Measurements from ENCODE around the gene PITPNM1. TPM values are rescaled to one million over a fixed set of nuclear protein-coding genes. Genes with fewer than 3 reads are reported as not detected.
"Not testable (repeated sequence)": the region's sequence is repeated elsewhere in the genome, so short reads cannot be mapped to it uniquely, and the experiment has no call there.

PITPNM1 gene
- polyA plus RNA-seq (2013, experiment 1 of 2): 37.9 TPM
- 33.5 TPM for polyA plus RNA-seq (2013, experiment 2 of 2)

DNA sequence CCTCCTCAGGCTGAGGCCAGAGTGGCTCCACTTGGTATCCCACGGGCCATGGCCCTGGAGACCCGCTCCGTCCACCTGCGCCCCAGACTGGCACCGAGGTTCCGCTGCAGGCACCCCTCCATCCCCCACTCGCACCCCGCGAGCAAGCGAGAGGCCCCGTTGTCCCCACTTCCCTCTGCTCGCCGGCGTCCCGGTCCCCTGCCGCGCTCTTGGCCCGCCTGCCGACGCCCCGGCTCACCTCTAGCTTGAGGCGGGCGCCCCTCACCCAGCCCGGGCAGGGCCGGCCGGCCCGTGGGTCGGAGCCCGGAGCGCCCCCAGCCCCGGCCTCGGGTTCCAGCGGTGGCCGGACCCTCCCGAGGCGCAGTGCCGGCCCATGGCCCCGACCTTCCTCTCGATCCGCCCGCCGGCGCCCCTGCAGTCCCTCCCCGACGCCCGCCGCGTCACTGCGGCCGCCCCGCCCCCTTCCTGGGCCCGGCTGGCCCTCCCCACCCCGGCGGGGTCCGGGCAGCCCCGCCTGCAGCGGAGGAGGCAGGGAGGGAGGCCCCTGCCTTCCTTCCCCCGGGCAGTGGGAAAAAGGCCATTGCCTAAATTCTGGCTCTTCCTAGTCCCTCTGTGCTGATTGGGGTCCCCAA, at the start of gene PITPNM1:
Gene PITPNM1 (minus strand): TSS at position 414 of the 632 bp plus-strand sequence. CDS start 1,183 bp downstream, outside the sequence.
- Histone ChIP-seq H3K36me3 (ENCODE audit: control insufficient read depth in 1 of 2, insufficient read depth in 2 of 2, low read depth in 1 of 2, low read length in 2 of 2) (peaks cover 6 to 44% of the 10 kb centered on the region in 2 experiments), H3K9me3 (ENCODE audit: control insufficient read depth, low read length) (no peaks in the 10 kb centered on the region), H3K4me1 (ENCODE audit: control insufficient read depth, insufficient read depth, low read depth, low read length) (peaks cover 46% of the 10 kb centered on the region), H2BK15ac (ENCODE audit: low read depth, poor library complexity, severe bottlenecking) (peak within 1 kb of the TSS; percentile 77), H3K18ac (ENCODE audit: low read depth in 1 of 2, low read length in 2 of 2) (peak within 1 kb of the TSS; percentile 62 to 79), H4K91ac (ENCODE audit: low read length) (peak within 1 kb of the TSS; percentile 92), H3K14ac (ENCODE audit: low read length in 2 of 2) (peak within 1 kb of the TSS in 1 of 2 experiments; percentile 14), H3K4ac (ENCODE audit: low read depth in 1 of 2, low read length in 2 of 2) (peak within 1 kb of the TSS; percentile 20 to 86), H2BK120ac (ENCODE audit: low read depth, low read length) (peak within 1 kb of the TSS; percentile 77), H3K27me3 (ENCODE audit: control insufficient read depth in 1 of 2, insufficient read depth in 1 of 2, low read length in 2 of 2) (no peaks in the 10 kb centered on the region), H3K79me1 (replicated peaks; ENCODE audit: low read length, poor library complexity, severe bottlenecking) (peaks cover 9% of the 10 kb centered on the region), H3K4me3 (ENCODE audit: insufficient read depth in 1 of 2, low read depth in 1 of 2, low read length in 2 of 2) (peak within 1 kb of the TSS; percentile 67 to 91), H3K4me2 (ENCODE audit: low read length, poor library complexity, severe bottlenecking) (peak within 1 kb of the TSS; percentile 82), H4K8ac (ENCODE audit: low read length) (peak within 1 kb of the TSS; percentile 74), H3K9ac (ENCODE audit: low read length) (peak within 1 kb of the TSS; percentile 83), H3K23ac (ENCODE audit: low read length in 2 of 2) (peak within 1 kb of the TSS in 1 of 2 experiments; percentile 34), H2AK5ac (ENCODE audit: low read length, severe bottlenecking) (peak within 1 kb of the TSS; percentile 63), H2BK12ac (ENCODE audit: low read length in 2 of 2) (peak within 1 kb of the TSS; percentile 49 to 93), H2AFZ (ENCODE audit: low read depth, low read length) (peak within 1 kb of the TSS; percentile 66), H2BK5ac (ENCODE audit: low read depth, low read length, poor library complexity, severe bottlenecking) (peak within 1 kb of the TSS; percentile 91), H3K27ac (ENCODE audit: low read length, poor library complexity, severe bottlenecking) (peak within 1 kb of the TSS; percentile 86)
- DNase-seq: peak; percentile 68
- WGBS: under 1% methylated on average over 52 of the region's 58 CpGs

DNA sequence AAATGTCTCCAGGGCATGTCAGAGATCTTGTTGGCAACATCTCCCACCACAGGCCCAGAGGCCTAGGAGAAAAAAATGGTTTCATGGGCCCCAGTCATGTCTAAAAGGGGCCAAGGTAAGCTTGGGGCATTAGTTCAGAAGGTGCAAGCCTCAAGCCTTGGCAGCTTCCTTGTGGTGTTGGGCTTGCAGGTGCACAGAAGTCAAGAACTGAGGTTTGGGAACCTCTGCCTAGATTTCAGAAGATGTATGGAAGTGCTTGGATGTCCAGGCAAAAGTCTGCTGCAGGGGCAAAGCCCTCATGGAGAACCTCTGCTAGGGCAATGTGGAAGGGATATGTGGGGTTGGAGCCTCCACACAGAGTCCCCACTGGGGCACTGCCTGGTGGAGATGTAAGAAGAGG, 46.5 kb upstream of the PITPNM1 start:
- H3K27ac ChIP-seq (ENCODE audit: low read length, poor library complexity, severe bottlenecking); H2AFZ ChIP-seq (ENCODE audit: low read depth, low read length); H3K79me1 ChIP-seq (replicated peaks; ENCODE audit: low read length, poor library complexity, severe bottlenecking); H3K36me3 ChIP-seq (ENCODE audit: control insufficient read depth in 1 of 2, insufficient read depth in 2 of 2, low read depth in 1 of 2, low read length in 2 of 2); H3K18ac ChIP-seq (ENCODE audit: low read depth in 1 of 2, low read length in 2 of 2); H3K4ac ChIP-seq (ENCODE audit: low read depth in 1 of 2, low read length in 2 of 2); H3K4me1 ChIP-seq (ENCODE audit: control insufficient read depth, insufficient read depth, low read depth, low read length); H4K91ac ChIP-seq (ENCODE audit: low read length); H2BK5ac ChIP-seq (ENCODE audit: low read depth, low read length, poor library complexity, severe bottlenecking); H4K8ac ChIP-seq (ENCODE audit: low read length); H3K9me3 ChIP-seq (ENCODE audit: control insufficient read depth, low read length); H2BK15ac ChIP-seq (ENCODE audit: low read depth, poor library complexity, severe bottlenecking); DNase-seq; H2BK12ac ChIP-seq (ENCODE audit: low read length in 2 of 2); H3K4me3 ChIP-seq (ENCODE audit: insufficient read depth in 1 of 2, low read depth in 1 of 2, low read length in 2 of 2); H3K27me3 ChIP-seq (ENCODE audit: control insufficient read depth in 1 of 2, insufficient read depth in 1 of 2, low read length in 2 of 2); H2BK120ac ChIP-seq (ENCODE audit: low read depth, low read length); H3K4me2 ChIP-seq (ENCODE audit: low read length, poor library complexity, severe bottlenecking); H3K14ac ChIP-seq (ENCODE audit: low read length in 2 of 2); H3K23ac ChIP-seq (ENCODE audit: low read length in 2 of 2); H3K9ac ChIP-seq (ENCODE audit: low read length): not testable (repeated sequence)
- H2AK5ac ChIP-seq (ENCODE audit: low read length, severe bottlenecking): peak overlapping the region; percentile 36

DNA sequence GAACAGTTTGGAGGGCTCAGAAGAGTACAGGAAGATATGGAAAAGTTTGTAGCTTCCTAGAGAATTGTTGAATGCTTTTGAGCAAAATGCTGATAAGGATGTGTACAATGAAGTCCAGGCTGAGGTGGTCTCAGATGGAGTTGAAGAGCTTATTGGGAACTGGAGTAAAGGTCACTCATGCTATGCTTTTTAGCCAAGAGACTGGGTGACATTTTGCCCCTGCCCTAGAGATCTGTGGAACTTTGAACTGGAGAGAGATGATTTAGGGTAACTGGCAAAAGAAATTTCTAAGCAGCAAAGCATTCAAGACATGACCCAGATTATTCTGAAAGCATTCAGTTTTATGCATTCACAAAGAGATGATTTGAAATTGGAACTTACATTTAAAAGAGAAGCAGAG, 46.0 kb upstream of the PITPNM1 start:
- H3K79me1 ChIP-seq (replicated peaks; ENCODE audit: low read length, poor library complexity, severe bottlenecking): no peaks in the 10 kb centered on the region
- no peak overlapping the region for H2AFZ ChIP-seq (ENCODE audit: low read depth, low read length)
- H3K4me2 ChIP-seq (ENCODE audit: low read length, poor library complexity, severe bottlenecking): no peak overlapping the region
- no peak overlapping the region for H3K4ac ChIP-seq (ENCODE audit: low read depth in 1 of 2, low read length in 2 of 2)
- H3K14ac ChIP-seq (ENCODE audit: low read length in 2 of 2): no peak overlapping the region
- no peak overlapping the region for H3K4me3 ChIP-seq (ENCODE audit: insufficient read depth in 1 of 2, low read depth in 1 of 2, low read length in 2 of 2)
- H3K27ac ChIP-seq (ENCODE audit: low read length, poor library complexity, severe bottlenecking): no peak overlapping the region
- H3K4me1 ChIP-seq (ENCODE audit: control insufficient read depth, insufficient read depth, low read depth, low read length): no peaks in the 10 kb centered on the region
- no peak overlapping the region for H4K91ac ChIP-seq (ENCODE audit: low read length)
- H3K9ac ChIP-seq (ENCODE audit: low read length): no peak overlapping the region
- no peaks in the 10 kb centered on the region for H3K36me3 ChIP-seq (ENCODE audit: control insufficient read depth in 1 of 2, insufficient read depth in 2 of 2, low read depth in 1 of 2, low read length in 2 of 2)
- H3K9me3 ChIP-seq (ENCODE audit: control insufficient read depth, low read length): peaks cover 6% of the 10 kb centered on the region
- H3K27me3 ChIP-seq (ENCODE audit: control insufficient read depth in 1 of 2, insufficient read depth in 1 of 2, low read length in 2 of 2): peaks cover 0 to 9% of the 10 kb centered on the region in 2 experiments
- no peak overlapping the region for H2BK15ac ChIP-seq (ENCODE audit: low read depth, poor library complexity, severe bottlenecking)
- no peak for DNase-seq
- no peak overlapping the region for H2AK5ac ChIP-seq (ENCODE audit: low read length, severe bottlenecking)
- H3K23ac ChIP-seq (ENCODE audit: low read length in 2 of 2): no peak overlapping the region
- no peak overlapping the region for H2BK5ac ChIP-seq (ENCODE audit: low read depth, low read length, poor library complexity, severe bottlenecking)
- H3K18ac ChIP-seq (ENCODE audit: low read depth in 1 of 2, low read length in 2 of 2): no peak overlapping the region
- H4K8ac ChIP-seq (ENCODE audit: low read length): no peak overlapping the region
- H2BK120ac ChIP-seq (ENCODE audit: low read depth, low read length): no peak overlapping the region
- no peak overlapping the region for H2BK12ac ChIP-seq (ENCODE audit: low read length in 2 of 2)

DNA sequence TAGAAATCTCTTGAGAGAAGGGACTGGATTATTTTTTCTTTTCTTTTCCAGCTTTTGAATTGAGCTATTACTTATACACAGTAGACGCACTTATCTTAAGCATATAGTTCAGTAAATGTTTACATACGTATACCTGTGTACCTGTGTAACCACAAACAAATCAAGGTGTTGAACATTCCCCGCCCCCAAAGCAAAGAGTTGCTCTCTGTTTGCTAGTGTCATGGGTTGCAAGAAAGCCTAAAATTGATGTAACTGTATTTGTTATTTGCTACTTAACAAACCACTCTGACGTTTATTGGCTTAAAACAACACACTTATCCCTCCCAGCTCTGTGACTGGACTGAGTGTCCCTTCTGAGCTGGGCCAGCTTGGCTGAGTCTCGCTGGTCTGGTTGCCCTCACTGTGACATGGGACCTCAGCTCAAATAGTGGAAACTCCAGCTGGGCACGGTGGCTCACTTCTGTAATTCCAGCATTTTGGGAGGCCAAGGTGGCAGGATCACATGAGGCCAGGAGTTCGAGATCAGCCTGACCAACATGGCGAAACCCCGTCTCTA, 43.5 kb upstream of the PITPNM1 start:
- no peak overlapping the region for H3K4me3 ChIP-seq (ENCODE audit: insufficient read depth in 1 of 2, low read depth in 1 of 2, low read length in 2 of 2)
- H2AK5ac ChIP-seq (ENCODE audit: low read length, severe bottlenecking): no peak overlapping the region
- H3K23ac ChIP-seq (ENCODE audit: low read length in 2 of 2): no peak overlapping the region
- WGBS: 82% methylated on average over 9 of the region's 9 CpGs
- H3K27ac ChIP-seq (ENCODE audit: low read length, poor library complexity, severe bottlenecking): no peak overlapping the region
- H2AFZ ChIP-seq (ENCODE audit: low read depth, low read length): no peak overlapping the region
- no peak overlapping the region for H2BK120ac ChIP-seq (ENCODE audit: low read depth, low read length)
- H3K79me1 ChIP-seq (replicated peaks; ENCODE audit: low read length, poor library complexity, severe bottlenecking): no peaks in the 10 kb centered on the region
- no peak overlapping the region for H3K18ac ChIP-seq (ENCODE audit: low read depth in 1 of 2, low read length in 2 of 2)
- no peak overlapping the region for H2BK5ac ChIP-seq (ENCODE audit: low read depth, low read length, poor library complexity, severe bottlenecking)
- H3K9me3 ChIP-seq (ENCODE audit: control insufficient read depth, low read length): peaks cover 6% of the 10 kb centered on the region
- H3K9ac ChIP-seq (ENCODE audit: low read length): no peak overlapping the region
- no peak overlapping the region for H2BK15ac ChIP-seq (ENCODE audit: low read depth, poor library complexity, severe bottlenecking)
- peaks cover 11% of the 10 kb centered on the region for H3K4me1 ChIP-seq (ENCODE audit: control insufficient read depth, insufficient read depth, low read depth, low read length)
- no peak overlapping the region for H2BK12ac ChIP-seq (ENCODE audit: low read length in 2 of 2)
- H3K14ac ChIP-seq (ENCODE audit: low read length in 2 of 2): no peak overlapping the region
- DNase-seq: no peak
- H3K27me3 ChIP-seq (ENCODE audit: control insufficient read depth in 1 of 2, insufficient read depth in 1 of 2, low read length in 2 of 2): peaks cover 0 to 20% of the 10 kb centered on the region in 2 experiments
- no peak overlapping the region for H4K91ac ChIP-seq (ENCODE audit: low read length)
- no peak overlapping the region for H4K8ac ChIP-seq (ENCODE audit: low read length)
- H3K4me2 ChIP-seq (ENCODE audit: low read length, poor library complexity, severe bottlenecking): no peak overlapping the region
- H3K4ac ChIP-seq (ENCODE audit: low read depth in 1 of 2, low read length in 2 of 2): no peak overlapping the region
- no peaks in the 10 kb centered on the region for H3K36me3 ChIP-seq (ENCODE audit: control insufficient read depth in 1 of 2, insufficient read depth in 2 of 2, low read depth in 1 of 2, low read length in 2 of 2)

Data from mesenchymal stem cell (in vitro differentiated cells and primary cell).